Activated CD8-positive, alpha-beta memory T cell treated with anti-CD3 and anti-CD28 coated beads, Interleukin-2, amount 10 ng/mL, durations not matched to agents 7 days and 5 days (primary cell): ENCODE measurements around the gene MAP1LC3A. TPM values are rescaled to one million over a fixed set of nuclear protein-coding genes. Genes with fewer than 3 reads are reported as not detected.

Experiments
- ATAC-seq: fragments of 150-1000 bp; cut with Tn5 transposase; one replicate; pipeline ENCODE4 v1.10.0; 2021; ENCODE audit warnings: moderate library complexity
- CTCF ChIA-PET: fragments of 350-600 bp; sonication (Branson Sonifier 250); formaldehyde crosslinking; loops from one replicate; lab custom pipeline; 2021; ENCODE audit warnings: antibody characterized with exemption; lab: Charles Lee
- DNase-seq: peaks from one replicate; pipeline ENCODE4 v3.0.0-alpha.2; 2020
- H3K27ac Mint-ChIP-seq: one replicate; pipeline ENCODE4 v1.8.0; 2021; ENCODE audit warnings: mild to moderate bottlenecking, mixed read lengths
- H3K27me3 Mint-ChIP-seq: one replicate; pipeline ENCODE4 v1.8.0; 2021; ENCODE audit warnings: mixed read lengths
- H3K36me3 Mint-ChIP-seq: one replicate; pipeline ENCODE4 v1.8.0; 2021; ENCODE audit warnings: mild to moderate bottlenecking, mixed read lengths
- H3K4me1 Mint-ChIP-seq: one replicate; pipeline ENCODE4 v1.8.0; 2021; ENCODE audit warnings: mixed read lengths
- H3K4me3 Mint-ChIP-seq: one replicate; pipeline ENCODE4 v1.8.0; 2021; ENCODE audit warnings: mild to moderate bottlenecking, moderate library complexity, mixed read lengths
- H3K9me3 Mint-ChIP-seq: one replicate; pipeline ENCODE4 v1.8.0; 2022; ENCODE audit warnings: low read depth, mixed read lengths
- total RNA-seq, 2 experiments: library from RNA; stranded (reverse); gene quantifications; one replicate each; pipeline ENCODE4 v1.2.3, GENCODE V29; 2021

MAP1LC3A gene
- total RNA-seq, 2 experiments from 2014 or later, result 4.7 to 5.2 TPM

DNA sequence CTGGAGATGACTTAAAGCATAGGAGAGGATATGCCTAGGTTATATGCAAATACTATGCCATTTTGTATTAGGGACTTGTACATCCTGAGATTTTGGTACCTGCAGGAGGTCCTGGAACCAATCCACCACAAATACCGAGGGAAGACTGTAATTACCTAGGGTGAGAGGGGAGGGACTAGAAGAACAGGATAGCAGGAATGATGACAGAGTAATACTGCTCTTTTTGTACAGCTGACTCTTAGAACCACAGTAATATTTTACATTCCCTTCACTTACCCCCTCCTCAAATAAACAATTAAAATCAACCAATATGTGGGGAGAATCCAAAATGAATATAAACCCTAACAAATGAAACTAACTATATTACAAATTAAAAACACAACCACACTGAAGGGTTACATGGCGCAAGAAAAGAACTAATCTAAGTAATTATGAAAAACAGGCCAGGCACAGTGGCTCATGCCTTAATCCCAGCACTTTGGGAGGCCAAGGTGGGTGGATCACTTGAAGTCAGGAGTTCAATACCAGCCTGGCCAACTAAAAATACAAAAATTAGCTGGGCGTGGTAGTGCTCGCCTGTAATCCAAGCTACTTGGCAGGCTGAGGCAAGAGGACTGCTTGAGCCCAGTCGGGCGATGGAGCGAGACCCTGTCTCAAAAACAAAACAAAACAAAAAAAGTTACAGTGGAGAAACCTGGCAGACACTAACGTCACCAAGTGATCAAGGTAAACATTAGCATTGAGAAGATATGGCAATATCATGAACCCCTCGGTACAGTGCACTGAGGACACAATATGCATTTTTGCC lies 37.1 kb downstream of the MAP1LC3A start:
- DNase-seq, result no peak
- ATAC-seq, result no peak
- Mint-ChIP-seq H3K36me3 (peaks cover 2% of the 10 kb centered on the region), H3K4me1 (peaks cover 3% of the 10 kb centered on the region), H3K27ac (no peak overlapping the region), H3K4me3 (no peak overlapping the region), H3K27me3 (no peaks in the 10 kb centered on the region), H3K9me3 (no peaks in the 10 kb centered on the region)
- CTCF ChIA-PET, result no interaction called here

DNA sequence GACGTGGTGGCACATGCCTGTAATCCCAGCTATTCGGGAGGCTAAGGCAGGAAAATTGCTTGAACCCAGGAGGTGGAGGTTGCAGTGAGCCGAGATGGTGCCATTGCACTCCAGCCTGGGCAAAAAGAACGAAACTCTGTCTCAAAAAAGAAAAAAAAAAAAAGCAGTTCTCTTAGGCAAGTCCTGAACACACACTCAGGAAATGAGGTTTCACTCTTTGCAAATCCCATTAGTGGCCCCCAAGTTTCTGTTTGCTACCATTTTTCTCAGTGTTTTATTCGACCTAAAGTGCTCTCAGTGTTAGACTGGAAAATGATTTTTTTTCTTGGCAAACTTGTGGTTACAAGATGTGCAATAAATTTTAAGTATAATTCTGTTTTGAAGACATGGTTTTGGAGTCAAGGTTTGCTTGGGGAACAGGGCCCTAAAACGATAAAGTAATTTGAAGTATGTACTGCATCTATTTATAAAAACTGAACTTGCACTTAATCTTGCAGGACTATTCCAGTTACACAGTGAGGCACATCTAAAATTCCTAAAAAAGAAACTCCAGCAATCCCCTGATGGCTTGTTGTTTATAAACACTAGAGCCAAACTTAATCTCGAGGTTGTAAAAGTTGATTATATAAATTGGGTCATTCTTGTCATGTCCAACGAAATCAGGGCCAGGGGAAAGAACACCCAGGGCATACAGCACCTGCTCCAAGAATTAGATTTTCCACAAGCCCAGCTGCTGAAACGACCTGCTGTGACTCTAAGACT lies 42.6 kb downstream of the MAP1LC3A start:
- no peak overlapping the region for H3K4me3 Mint-ChIP-seq
- ATAC-seq, result no peak
- peaks cover 4% of the 10 kb centered on the region for H3K36me3 Mint-ChIP-seq
- peaks cover 11% of the 10 kb centered on the region for H3K4me1 Mint-ChIP-seq
- no peaks in the 10 kb centered on the region for H3K9me3 Mint-ChIP-seq
- H3K27ac Mint-ChIP-seq, result no peak overlapping the region
- no peaks in the 10 kb centered on the region for H3K27me3 Mint-ChIP-seq
- CTCF ChIA-PET, result no interaction called here
- DNase-seq, result no peak

GRCh38 chr20:34604980-34605788 lies 46.7 kb downstream of the MAP1LC3A start:
- DNase-seq, result no peak
- Mint-ChIP-seq H3K4me3 (no peak overlapping the region), H3K4me1 (peaks cover 11% of the 10 kb centered on the region), H3K27me3 (no peaks in the 10 kb centered on the region), H3K36me3 (peaks cover 4% of the 10 kb centered on the region), H3K9me3 (no peaks in the 10 kb centered on the region), H3K27ac (no peak overlapping the region)
- CTCF ChIA-PET, result interaction anchor here (0.5 to 0.7 kb wide), 2 partner anchors 233 to 690 kb away, joined by 3 to 4 read pairs; no protein-coding TSS in a partner anchor
- no peak for ATAC-seq

DNA sequence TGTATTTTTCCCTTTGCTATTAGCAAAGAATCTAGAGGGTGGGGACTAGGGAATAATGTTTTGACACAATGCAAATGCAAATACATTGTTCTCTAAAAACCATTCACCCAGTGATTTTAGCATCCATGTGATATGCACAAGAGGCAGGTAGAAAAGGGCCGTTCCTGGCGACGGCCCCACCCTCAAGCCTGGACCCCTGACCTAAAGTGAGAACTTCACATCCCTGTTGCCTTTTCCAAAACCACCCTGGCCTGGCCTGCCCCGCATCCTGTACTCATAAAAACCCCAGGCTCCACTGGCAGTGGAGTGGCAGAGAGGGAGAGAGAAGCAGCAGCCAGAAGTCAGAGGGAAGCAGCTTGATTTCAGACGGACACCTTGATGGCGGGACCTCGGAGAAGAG lies 48.5 kb downstream of the MAP1LC3A start:
- H3K9me3 Mint-ChIP-seq, result no peaks in the 10 kb centered on the region
- no peak overlapping the region for H3K4me3 Mint-ChIP-seq
- H3K27ac Mint-ChIP-seq, result no peak overlapping the region
- no peaks in the 10 kb centered on the region for H3K27me3 Mint-ChIP-seq
- no peaks in the 10 kb centered on the region for H3K4me1 Mint-ChIP-seq
- CTCF ChIA-PET, result interaction anchor here (1.4 kb wide), 1 partner anchor 8 kb away, joined by 4 read pairs; no protein-coding TSS in a partner anchor
- H3K36me3 Mint-ChIP-seq, result peaks cover 8% of the 10 kb centered on the region
- DNase-seq, result no peak
- ATAC-seq, result no peak

Other genes with a start within 250 kb of the MAP1LC3A start
- gene ITCH, start 195.4 kb upstream of the MAP1LC3A start, total RNA-seq, result 10 to 100 TPM; 51.6 to 57.9 TPM
- 10 to 100 TPM; 88.5 to 93.6 TPM for gene DYNLRB1, start 42.3 kb upstream of the MAP1LC3A start, total RNA-seq
- gene PIGU, start 118.4 kb downstream of the MAP1LC3A start, total RNA-seq, result 10 to 100 TPM; 20.5 to 20.7 TPM
- gene TP53INP2, start 145.6 kb downstream of the MAP1LC3A start, total RNA-seq, result 1 to 10 TPM; 1.4 to 2.4 TPM